Activated T-cell treated with anti-CD3 and anti-CD28 coated beads, Interleukin-2, amount 50 U/mL, for 1 hour (primary cell): ENCODE results near the gene SMOC1.
A peak's percentile ranks its signal among the peaks of the same experiment; 100 is the strongest.

Experiments used
- DNase-seq: peaks from one replicate; pipeline ENCODE4 v3.0.0-alpha.2; 2020

Gene SMOC1

GRCh38 chr14:70049605-70050004, 170.4 kb downstream of the SMOC1 start:
- no peak for DNase-seq

GRCh38 chr14:70050136-70050535, 170.9 kb downstream of the SMOC1 start:
- no peak for DNase-seq

GRCh38 chr14:70052990-70053389, 173.8 kb downstream of the SMOC1 start:
- no peak for DNase-seq

GRCh38 chr14:70057519-70058136, 178.4 kb downstream of the SMOC1 start:
- DNase-seq: no peak

- no peak for DNase-seq
These were observed 180.3 kb downstream of the SMOC1 start for GRCh38 chr14:70059545-70059944.

GRCh38 chr14:70061108-70061507, 181.9 kb downstream of the SMOC1 start:
- no peak for DNase-seq

- DNase-seq: no peak
These were observed 185.1 kb downstream of the SMOC1 start for GRCh38 chr14:70064136-70064865.

- no peak for DNase-seq
These were observed 188.6 kb downstream of the SMOC1 start for GRCh38 chr14:70067810-70068209.

GRCh38 chr14:70069186-70069585, 190.0 kb downstream of the SMOC1 start:
- no peak for DNase-seq

GRCh38 chr14:70073924-70074566, 194.8 kb downstream of the SMOC1 start:
- DNase-seq: peak; percentile 18

- no peak for DNase-seq
These were observed 197.8 kb downstream of the SMOC1 start for GRCh38 chr14:70077005-70077404.

GRCh38 chr14:70077720-70078119, 198.5 kb downstream of the SMOC1 start:
- DNase-seq: no peak

GRCh38 chr14:70078329-70078728, 199.1 kb downstream of the SMOC1 start:
- no peak for DNase-seq

- DNase-seq: no peak
These were observed 200.9 kb downstream of the SMOC1 start for GRCh38 chr14:70080076-70080475.
